HepG2 (cell line): ENCODE results near the gene TGFA. TPM values are rescaled to one million over a fixed set of nuclear protein-coding genes. Genes with fewer than 3 reads are reported as not detected.

Experiments used
- ATF1 ChIP-seq: IDR thresholded peaks from 2 replicates; pipeline ENCODE4 v1.6.1; 2016; ENCODE audit warnings: mild to moderate bottlenecking, control low read depth
- DNMT1 ChIP-seq: sonication (generic); formaldehyde crosslinking; IDR thresholded peaks from 2 replicates; pipeline ENCODE4 v1.5.1; 2020; ENCODE audit warnings: mild to moderate bottlenecking, missing genetic modification reagents
- GMEB1 ChIP-seq: sonication (generic); formaldehyde crosslinking; IDR thresholded peaks from 2 replicates; pipeline ENCODE4 v1.5.1; 2020; ENCODE audit warnings: missing genetic modification reagents, mild to moderate bottlenecking, borderline replicate concordance
- HDAC2 ChIP-seq: sonication (generic); formaldehyde crosslinking; IDR thresholded peaks from 2 replicates; pipeline ENCODE4 v1.4.0; 2020; ENCODE audit warnings: missing genetic modification reagents
- NR2F6 ChIP-seq, 2 experiments: IDR thresholded peaks; 2 replicates each; pipeline ENCODE4 v1.6.1; 2016; ENCODE audit warnings: antibody characterized with exemption in 1 of 2, mild to moderate bottlenecking in 1 of 2
- RARA ChIP-seq: IDR thresholded peaks from 2 replicates; pipeline ENCODE4 v1.6.1; 2016; ENCODE audit warnings: missing genetic modification reagents, missing compliant biosample characterization
- RXRA ChIP-seq: sonication (generic); formaldehyde crosslinking; IDR thresholded peaks from 2 replicates; pipeline ENCODE4 v1.5.1; 2020; ENCODE audit warnings: missing genetic modification reagents
- SALL1 ChIP-seq: sonication (generic); formaldehyde crosslinking; IDR thresholded peaks from 2 replicates; pipeline ENCODE4 v1.8.0; 2022; ENCODE audit warnings: mild to moderate bottlenecking, missing genetic modification reagents
- SRY ChIP-seq: sonication (generic); formaldehyde crosslinking; IDR thresholded peaks from 2 replicates; pipeline ENCODE4 v1.8.0; 2022; ENCODE audit warnings: mild to moderate bottlenecking, missing genetic modification reagents
- TBL1XR1 ChIP-seq: fragments of 150-350 bp; IDR thresholded peaks from 2 replicates; pipeline ENCODE4 v1.6.1; 2014; ENCODE audit warnings: borderline replicate concordance, low read length; ENCODE audit not compliant: partially characterized antibody
- TEF ChIP-seq: sonication (generic); formaldehyde crosslinking; IDR thresholded peaks from 2 replicates; pipeline ENCODE4 v1.5.0; 2020; ENCODE audit warnings: missing genetic modification reagents
- XRCC5 ChIP-seq: fragments of 200-400 bp; formaldehyde crosslinking; optimal IDR thresholded peaks from 2 replicates; pipeline ENCODE3; 2017; ENCODE audit warnings: mild to moderate bottlenecking, low read length
- ZNF687 ChIP-seq: sonication (generic); formaldehyde crosslinking; IDR thresholded peaks from 2 replicates; pipeline ENCODE4 v1.5.1; 2020; ENCODE audit warnings: mild to moderate bottlenecking, missing genetic modification reagents, moderate library complexity
- ZNF788 ChIP-seq: sonication (generic); formaldehyde crosslinking; IDR thresholded peaks from 2 replicates; pipeline ENCODE4 v1.5.0; 2020; ENCODE audit warnings: mild to moderate bottlenecking, missing genetic modification reagents, borderline replicate concordance
- polyA plus RNA-seq, 8 experiments: library from polyadenylated mRNA; depleted of rRNA in 3 of 8; stranded (reverse) in 7 of 8; unstranded in 1 of 8; fragments of >200 nt; fragmentation: Illumina TruSeq in 4 of 8; extraction: Trizol in 4 of 8; gene quantifications; 2 replicates each; pipeline versions ENCODE4 v1.2.1 to v1.2.3, GENCODE V29; 2011 to 2016; ENCODE audit warnings: low read depth in 4 of 8, missing spikeins in 1 of 8, mixed read lengths in 1 of 8; ENCODE audit not compliant: insufficient read depth in 1 of 8
- total RNA-seq, 5 experiments: library from RNA; depleted of rRNA; stranded (reverse); fragments of >200 nt; fragmentation: Illumina TruSeq; extraction: Trizol; gene quantifications; 2 replicates each; pipeline ENCODE4 v1.2.3, GENCODE V29; 2016; ENCODE audit warnings: low read depth in 1 of 5
- TF ChIP-seq, protein P1 (sequence below): sonication (generic); formaldehyde crosslinking; IDR thresholded peaks from 2 replicates; pipeline ENCODE4 v1.8.0; 2022; ENCODE audit warnings: low read depth, missing genetic modification reagents
- TF ChIP-seq, protein P2 (sequence below): sonication (generic); formaldehyde crosslinking; conservative IDR thresholded peaks from 2 replicates; pipeline ENCODE4 v1.5.0; 2020; ENCODE audit warnings: missing genetic modification reagents

Gene TGFA
- total and polyA plus RNA-seq, 2 of the 13 experiments (the other 11 are each of a cell fraction or from before 2014, with no cell fraction given): 7.8 to 15.3 TPM

- 0 out of 2 replicates have a peak, but pooled peaks have one; percentile 32 for TF ChIP-seq DNMT1
- no peak for TF ChIP-seq ZNF788 (CRISPR knock-in tag)
- peak; percentile 37 for TF ChIP-seq XRCC5
- TF ChIP-seq ZNF687 (CRISPR knock-in tag): peak; percentile 72
- no peak for TF ChIP-seq ATF1 (CRISPR knock-in tag)
- no peak for TF ChIP-seq SRY (CRISPR knock-in tag)
- TF ChIP-seq HDAC2 (CRISPR knock-in tag): no peak
- TF ChIP-seq TBL1XR1: no peak
- TF ChIP-seq, protein P1, sequence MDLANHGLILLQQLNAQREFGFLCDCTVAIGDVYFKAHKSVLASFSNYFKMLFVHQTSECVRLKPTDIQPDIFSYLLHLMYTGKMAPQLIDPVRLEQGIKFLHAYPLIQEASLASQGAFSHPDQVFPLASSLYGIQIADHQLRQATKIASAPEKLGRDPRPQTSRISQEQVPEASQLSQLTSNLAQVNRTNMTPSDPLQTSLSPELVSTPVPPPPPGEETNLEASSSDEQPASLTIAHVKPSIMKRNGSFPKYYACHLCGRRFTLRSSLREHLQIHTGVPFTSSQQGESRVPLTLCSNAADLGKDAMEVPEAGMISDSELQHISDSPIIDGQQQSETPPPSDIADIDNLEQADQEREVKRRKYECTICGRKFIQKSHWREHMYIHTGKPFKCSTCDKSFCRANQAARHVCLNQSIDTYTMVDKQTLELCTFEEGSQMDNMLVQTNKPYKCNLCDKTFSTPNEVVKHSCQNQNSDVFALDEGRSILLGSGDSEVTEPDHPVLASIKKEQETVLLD: no peak
- peak; percentile 15; the same call in 1 of the 2 replicates for TF ChIP-seq NR2F6 (IDR thresholded peaks at IDR 0.05)
- 0 out of 2 replicates have a peak, but pooled peaks have one; percentile 33 for TF ChIP-seq NR2F6 (CRISPR knock-in tag; IDR thresholded peaks at IDR 0.05)
- TF ChIP-seq RXRA (CRISPR knock-in tag): 0 out of 2 replicates have a peak, but pooled peaks have one; percentile 13
- TF ChIP-seq, protein P2, sequence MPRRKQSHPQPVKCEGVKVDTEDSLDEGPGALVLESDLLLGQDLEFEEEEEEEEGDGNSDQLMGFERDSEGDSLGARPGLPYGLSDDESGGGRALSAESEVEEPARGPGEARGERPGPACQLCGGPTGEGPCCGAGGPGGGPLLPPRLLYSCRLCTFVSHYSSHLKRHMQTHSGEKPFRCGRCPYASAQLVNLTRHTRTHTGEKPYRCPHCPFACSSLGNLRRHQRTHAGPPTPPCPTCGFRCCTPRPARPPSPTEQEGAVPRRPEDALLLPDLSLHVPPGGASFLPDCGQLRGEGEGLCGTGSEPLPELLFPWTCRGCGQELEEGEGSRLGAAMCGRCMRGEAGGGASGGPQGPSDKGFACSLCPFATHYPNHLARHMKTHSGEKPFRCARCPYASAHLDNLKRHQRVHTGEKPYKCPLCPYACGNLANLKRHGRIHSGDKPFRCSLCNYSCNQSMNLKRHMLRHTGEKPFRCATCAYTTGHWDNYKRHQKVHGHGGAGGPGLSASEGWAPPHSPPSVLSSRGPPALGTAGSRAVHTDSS (CRISPR knock-in tag): no peak
- peak; percentile 75 for TF ChIP-seq SALL1 (CRISPR knock-in tag)
- TF ChIP-seq RARA (CRISPR knock-in tag): 0 out of 2 replicates have a peak, but pooled peaks have one; percentile 14
- TF ChIP-seq GMEB1 (CRISPR knock-in tag): no peak
- TF ChIP-seq TEF (CRISPR knock-in tag): no peak
These were observed 39.0 kb downstream of the TGFA start (continued) for GRCh38 chr2:70514612-70515055.
